HG02840 (cell line): ENCODE data around the gene ZBTB7C.

Experiments
- ATAC-seq: cut with Tn5 transposase; IDR thresholded peaks from one replicate; pipeline ENCODE4 v1.9.1; 2021; ENCODE audit warnings: mild to moderate bottlenecking, moderate library complexity, moderate number of reproducible peaks; ENCODE audit not compliant: unreplicated experiment, low FRiP score

The ZBTB7C gene

GRCh38 chr18:48160622-48161021 lies 248.6 kb downstream of the ZBTB7C start:
- no peak for ATAC-seq

GRCh38 chr18:48159816-48160215 lies 249.4 kb downstream of the ZBTB7C start:
- no peak for ATAC-seq

- ATAC-seq: no peak
Observed at GRCh38 chr18:48158721-48159120, 250.5 kb downstream of the ZBTB7C start.

- no peak for ATAC-seq
Observed at GRCh38 chr18:48157956-48158355, 251.2 kb downstream of the ZBTB7C start.

DNA sequence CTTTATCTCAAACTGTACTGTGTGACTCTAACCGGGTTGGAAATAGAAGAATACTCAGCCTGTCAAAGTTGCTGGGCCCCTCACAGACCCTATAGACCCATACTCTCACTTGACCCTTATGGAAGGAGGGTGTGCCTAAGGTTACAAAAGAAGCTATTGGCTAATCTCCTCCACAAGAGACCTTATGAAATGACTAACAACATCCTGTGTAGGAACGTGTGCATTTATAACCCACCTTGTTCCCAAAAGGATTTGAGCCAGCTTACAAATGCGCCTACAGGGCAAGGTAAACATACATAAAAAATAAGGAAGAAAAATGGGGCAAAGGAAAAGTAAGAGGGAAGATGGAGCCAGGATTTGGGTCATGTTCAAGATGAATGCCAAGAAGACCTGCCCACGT lies 253.3 kb downstream of the ZBTB7C start:
- ATAC-seq: no peak

- ATAC-seq: no peak
Observed at GRCh38 chr18:48154828-48155227, 254.4 kb downstream of the ZBTB7C start.

DNA sequence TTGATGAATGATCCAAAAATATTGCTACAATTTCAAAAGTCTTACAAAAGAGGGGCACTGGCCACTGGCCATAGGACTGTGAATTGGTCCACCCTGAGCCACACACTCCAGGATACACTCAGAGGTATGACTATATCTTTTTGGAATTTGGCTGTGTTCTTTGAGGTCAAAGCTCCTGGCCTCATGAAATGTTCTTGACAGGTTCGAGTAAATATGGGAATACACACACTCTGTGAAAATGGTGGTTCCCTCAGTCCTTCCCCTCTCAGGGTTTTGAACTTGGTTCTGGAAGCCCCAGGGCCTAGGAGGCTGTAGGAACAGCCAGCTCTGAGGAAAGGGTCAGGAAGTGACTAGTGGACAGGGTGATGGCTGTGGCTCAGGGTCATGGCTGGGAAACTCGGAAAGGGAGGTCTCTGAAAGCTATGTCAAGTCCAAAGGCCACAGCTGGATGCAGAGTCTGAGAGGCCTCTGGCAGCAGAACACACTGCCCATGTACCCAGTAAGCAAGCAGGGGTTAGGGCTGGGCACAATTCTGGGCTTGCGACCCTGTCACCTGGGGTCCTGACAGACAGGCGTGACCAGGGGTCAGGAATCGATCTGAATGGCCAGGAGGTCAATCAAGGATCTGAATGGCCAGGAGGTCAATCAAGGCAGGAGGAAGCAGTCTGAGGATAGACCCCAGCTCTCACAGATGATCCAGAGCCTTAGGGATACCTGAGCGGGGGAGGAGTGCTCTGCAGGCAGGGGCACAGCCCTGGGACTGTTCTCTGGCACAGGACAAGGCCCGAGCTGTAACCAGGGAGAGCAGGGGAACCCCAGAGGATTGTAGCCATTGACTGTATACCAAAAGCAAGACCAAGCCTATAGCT lies 255.3 kb downstream of the ZBTB7C start:
- no peak for ATAC-seq

GRCh38 chr18:48152549-48152948 lies 256.6 kb downstream of the ZBTB7C start:
- ATAC-seq: no peak

DNA sequence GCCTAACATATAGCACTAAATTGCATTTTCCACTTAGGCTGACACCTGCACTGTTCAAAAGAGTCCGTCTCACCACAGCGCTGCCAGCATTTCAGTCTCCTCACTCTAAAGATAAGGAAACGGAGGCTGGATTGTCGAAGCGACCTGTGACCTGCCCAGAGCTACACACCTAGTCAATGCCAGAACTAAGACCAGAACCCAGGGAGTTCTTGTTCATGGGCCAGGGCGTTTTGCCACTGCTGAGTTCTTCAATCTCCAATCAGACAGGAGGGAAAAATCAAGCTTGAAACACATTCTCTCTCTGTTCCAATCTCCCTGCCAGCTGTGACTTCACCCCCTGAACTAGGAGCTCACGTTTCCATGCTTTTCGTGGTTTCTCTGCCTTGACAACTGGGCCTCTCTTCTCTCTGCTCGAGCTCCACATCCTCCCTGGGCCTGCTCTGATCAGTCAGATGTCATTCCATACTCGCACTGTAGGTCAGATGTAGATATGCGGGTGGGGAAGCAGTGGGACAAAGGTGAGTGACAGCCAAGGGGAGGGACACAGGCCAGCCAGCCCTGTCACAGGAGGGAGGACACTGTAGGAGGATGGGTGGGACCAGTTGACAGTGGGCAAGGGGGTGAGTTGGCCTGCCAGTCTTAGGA lies 257.6 kb downstream of the ZBTB7C start:
- ATAC-seq: no peak

DNA sequence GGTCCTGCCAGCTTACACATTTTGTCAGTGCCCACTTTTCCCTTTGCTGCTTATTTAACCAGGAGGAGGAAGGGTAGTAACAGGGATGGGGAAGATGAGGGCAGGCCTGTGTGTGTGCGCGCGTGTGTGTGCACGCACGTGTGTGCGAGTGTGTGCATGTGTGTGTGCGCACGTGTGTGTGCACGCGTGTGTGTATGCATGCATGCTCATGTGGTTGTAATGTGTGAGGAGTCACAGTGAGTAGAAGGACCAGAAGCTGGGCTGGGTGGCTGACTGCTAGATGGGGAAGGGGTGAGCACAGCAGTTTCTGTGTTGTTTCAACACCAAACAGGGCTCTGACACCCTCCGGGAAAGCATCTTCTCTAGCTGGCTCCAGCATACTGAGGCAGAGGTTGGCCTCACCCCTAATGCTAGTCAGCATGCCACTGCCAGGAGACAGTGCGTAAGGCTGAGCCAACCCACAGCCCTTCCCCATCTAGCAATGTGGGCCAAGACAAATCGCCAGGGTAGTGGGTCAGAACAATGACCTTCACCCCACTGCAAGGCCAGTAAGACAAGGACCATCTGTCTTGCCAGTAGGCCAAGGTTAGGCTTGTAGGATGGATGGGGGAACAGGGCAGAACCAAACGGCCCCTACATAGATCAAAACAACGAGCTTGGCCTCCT lies 260.0 kb downstream of the ZBTB7C start:
- no peak for ATAC-seq

GRCh38 chr18:48142994-48143393 lies 266.2 kb downstream of the ZBTB7C start:
- no peak for ATAC-seq

- no peak for ATAC-seq
Observed at GRCh38 chr18:48142353-48142752, 266.8 kb downstream of the ZBTB7C start.

- ATAC-seq: no peak
Observed at GRCh38 chr18:48140731-48141130, 268.5 kb downstream of the ZBTB7C start.

DNA sequence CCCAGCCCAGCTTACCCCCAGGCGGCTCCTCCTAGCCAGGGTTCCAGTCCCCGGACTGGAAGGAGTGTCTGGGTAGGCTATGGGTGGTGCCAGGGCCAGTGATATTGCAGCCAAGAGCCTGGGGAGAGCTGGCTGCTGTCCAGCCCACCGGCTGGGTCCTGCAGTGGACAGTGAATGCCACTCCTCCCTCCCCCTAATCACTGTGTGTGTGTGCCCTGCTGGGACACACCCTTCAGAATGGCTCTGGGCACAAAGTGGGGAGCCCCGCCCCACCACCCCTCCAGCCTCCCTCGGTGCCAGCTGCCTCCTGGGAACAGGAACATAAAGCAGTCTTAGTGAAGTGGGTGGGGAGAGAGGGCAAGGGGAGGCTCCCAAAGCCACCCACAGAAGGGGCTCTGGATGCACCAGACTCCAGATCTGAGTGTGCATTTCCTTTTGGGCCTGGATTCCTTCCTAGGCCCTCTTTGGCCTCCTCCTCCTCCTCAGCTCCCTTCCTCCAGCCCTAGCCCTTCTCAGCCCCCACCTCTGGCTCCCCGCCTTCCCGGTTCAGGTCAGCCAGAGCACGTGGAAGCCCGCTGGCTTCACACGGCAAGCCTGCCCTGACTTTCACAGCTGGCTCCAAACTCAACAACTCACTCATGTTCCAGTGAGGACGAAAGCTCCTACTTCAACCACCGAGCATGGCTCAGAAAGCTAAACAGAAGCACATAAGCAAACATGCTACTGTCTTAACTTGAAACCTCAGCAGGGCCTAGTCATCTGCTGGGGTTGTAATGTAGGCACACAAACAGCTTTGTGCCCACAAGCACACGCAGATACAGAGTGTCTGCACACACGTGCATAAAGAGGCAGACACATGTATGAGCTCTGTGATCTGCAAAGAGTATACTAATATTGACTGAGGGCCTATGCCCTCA lies 269.5 kb downstream of the ZBTB7C start:
- ATAC-seq: no peak

DNA sequence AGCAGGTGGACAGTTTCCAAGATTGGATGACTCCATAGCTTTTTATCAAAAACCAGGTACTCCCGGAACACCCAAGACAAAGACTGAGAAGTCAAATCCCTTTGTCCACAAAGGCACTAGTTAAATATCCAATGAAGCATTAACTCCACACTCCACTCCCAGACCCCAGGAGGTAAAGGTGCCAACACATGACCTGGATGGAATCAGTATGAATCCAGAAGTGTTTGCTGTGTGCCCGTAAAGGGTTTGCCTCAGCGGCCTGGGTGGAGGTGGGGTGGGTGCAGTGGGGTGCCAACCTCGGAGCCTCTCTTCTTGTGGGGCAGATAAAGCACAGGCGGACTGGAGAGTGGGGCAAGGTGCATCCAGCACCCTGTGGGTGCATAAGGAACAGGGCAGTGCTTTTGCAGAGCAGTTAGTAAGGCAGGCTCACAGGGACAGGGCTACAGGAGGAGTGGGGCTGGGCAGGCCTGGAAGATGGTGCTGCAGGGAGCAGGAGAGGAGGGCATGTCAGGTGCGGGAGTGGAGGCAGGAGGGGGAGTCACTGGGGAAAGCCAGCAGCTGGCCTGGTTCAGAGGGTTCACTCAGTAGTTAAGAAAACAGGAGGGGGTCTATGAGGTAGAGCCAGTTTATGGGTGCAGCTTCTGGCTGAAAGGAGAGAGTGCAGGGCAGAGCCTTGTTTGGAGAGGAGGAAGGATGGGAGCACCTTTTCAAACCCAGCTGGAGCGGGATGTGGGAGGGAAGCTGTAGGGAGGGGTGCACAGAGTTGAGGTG lies 270.3 kb downstream of the ZBTB7C start:
- ATAC-seq: no peak

- no peak for ATAC-seq
Observed at GRCh38 chr18:48138210-48138609, 271.0 kb downstream of the ZBTB7C start.

DNA sequence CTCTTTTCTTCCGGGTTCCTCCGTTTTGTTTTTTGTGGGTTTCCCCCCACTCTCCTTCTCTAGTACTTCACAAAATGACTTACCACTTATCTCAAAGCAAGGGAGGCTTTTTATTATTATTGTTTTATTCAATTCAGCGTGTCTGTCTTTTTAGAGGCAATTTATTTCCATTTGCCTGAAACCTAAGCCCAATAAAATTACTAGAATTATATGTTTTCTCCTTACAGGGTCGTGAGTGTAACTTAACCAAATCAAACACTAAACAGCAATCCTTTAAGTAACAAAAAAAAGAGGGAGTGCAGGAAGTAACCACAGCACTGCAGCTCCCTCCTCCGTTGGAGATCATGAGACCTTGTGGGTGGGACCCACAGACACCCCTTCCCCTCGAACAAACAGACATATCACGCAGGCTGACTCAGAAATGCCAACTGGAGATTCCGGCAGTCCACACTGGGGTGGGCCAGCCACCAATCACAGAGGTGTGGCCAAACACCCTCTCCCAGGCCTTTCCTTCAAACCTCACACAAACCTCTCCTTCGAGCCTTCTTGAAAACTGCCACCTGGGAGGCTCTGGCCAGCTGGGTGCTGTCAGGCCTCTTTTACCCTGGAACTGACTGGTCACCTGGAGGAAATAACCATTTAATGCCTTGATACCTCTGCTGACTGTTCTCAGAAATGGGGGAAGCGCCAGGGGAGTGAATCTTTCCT lies 271.7 kb downstream of the ZBTB7C start:
- no peak for ATAC-seq

DNA sequence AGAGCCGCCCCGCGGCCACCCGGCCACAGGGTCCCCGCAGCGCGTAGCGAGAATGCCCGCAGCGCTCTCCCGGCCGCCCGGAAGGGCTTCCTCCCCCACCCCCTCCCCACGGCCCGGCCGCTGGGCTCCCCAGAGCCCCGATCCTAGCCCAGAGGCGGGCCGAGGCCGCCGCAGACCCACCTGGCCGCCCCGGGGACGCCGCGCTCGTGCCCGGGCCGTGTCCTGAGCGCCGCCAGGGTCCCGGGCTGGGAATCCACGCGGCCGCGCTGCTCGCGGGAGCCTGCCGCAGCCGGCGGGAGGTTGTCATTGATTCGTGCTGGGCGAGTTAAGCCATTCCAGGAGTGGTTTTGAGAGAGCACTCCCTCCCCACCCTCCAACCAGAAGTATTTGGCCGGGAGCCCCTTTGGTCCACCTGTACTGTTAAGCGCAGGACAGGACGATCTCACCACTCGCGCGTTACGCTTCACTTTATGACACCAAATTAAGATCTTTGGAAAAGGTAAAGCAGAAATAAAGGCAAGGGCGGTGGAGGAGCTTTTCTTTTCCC lies 272.3 kb downstream of the ZBTB7C start:
- ATAC-seq: no peak
